ENCODE measurements around the gene S100A2. TPM values are rescaled to one million over a fixed set of nuclear protein-coding genes. Genes with fewer than 3 reads are reported as not detected.
"Not testable (repeated sequence)": the region's sequence is repeated elsewhere in the genome, so short reads cannot be mapped to it uniquely, and the experiment has no call there.

Gene S100A2
- polyA plus RNA-seq, 2 of the 4 experiments (the other 2 are of a cell fraction) = 5.1 to 15.9 TPM

DNA sequence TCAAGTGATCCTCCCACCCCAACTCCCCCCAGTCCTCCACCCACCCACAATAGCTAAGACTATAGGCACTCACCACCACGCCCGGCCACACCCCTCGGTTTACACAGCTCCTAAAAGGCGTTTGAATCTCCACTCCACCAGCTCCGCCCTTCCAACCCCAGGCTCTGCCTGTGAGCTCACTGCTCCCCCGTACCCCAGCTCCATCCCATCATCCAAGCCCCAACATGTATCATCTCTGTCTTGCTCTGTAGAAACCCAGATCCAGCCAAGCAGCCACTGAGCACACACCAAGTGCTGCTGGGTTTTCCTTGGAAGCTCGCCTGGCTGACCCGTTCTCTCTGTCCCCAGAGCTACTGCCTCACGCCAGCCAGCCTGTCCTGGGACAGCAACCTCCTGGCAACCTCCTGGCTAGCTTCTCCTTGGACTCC, 12.0 kb upstream of the S100A2 start:
- TF ChIP-seq RNF2 (IDR thresholded peaks at IDR 0.05; ENCODE audit: borderline replicate concordance, low read depth) (no peak), CBX8 (IDR thresholded peaks at IDR 0.05) (no peak), PHF8 (IDR thresholded peaks at IDR 0.05; ENCODE audit: borderline replicate concordance, low read depth) (no peak), NFE2L2 (conservative IDR thresholded peaks at IDR 0.05; ENCODE audit: low read length) (no peak)
- peak; percentile 31 to 66; a peak in 3 of 6 replicates for ATAC-seq

GRCh38 chr1:153577138-153577537, 11.5 kb upstream of the S100A2 start:
- H3K27ac ChIP-seq = peak overlapping the region in 1 of 2 experiments; percentile 69; a peak in 2 of 6 replicates

More for the DNA sequence above, 12.0 kb upstream of the S100A2 start:
- H3K27ac ChIP-seq = peak overlapping the region in 1 of 2 experiments; percentile 69; a peak in 3 of 6 replicates
- no peak overlapping the region for H3K4me3 ChIP-seq
- DNase-seq (ENCODE audit: low read depth in 1 of 2, low spot score in 1 of 2) (no peak), FAIRE-seq (no peak)
- WGBS (ENCODE audit: missing lambda C conversion rate) = 47% methylated on average over 9 of the region's 9 CpGs
- peak overlapping the region; percentile 48 for H3K4me2 ChIP-seq
- H3K4me1 ChIP-seq = peaks cover 26% of the 10 kb centered on the region
- ChIA-PET POLR2A (interaction anchor here (0.7 to 1.3 kb wide), 5 partner anchors 8 to 413 kb away, joined by 3 to 6 read pairs (median 4); partner anchors contain the start of gene CHTOP), CTCF (interaction anchor here (0.6 to 4.3 kb wide), 16 partner anchors 9 to 409 kb away, joined by 3 to 29 read pairs (median 3); partner anchors contain the start of genes RAB13, S100A1, S100A13 and S100A6)
- H3K9me3 ChIP-seq = no peaks in the 10 kb centered on the region

GRCh38 chr1:153575497-153575896, 9.9 kb upstream of the S100A2 start:
- WGBS (ENCODE audit: missing lambda C conversion rate) = 88% methylated on average over 10 of the region's 10 CpGs
- DNase-seq (ENCODE audit: low read depth in 1 of 2, low spot score in 1 of 2) = not testable (repeated sequence)

More at GRCh38 chr1:153577138-153577537, 11.5 kb upstream of the S100A2 start:
- WGBS (ENCODE audit: missing lambda C conversion rate) = 65% methylated on average over 4 of the region's 4 CpGs
- no peaks in the 10 kb centered on the region for H3K9me3 ChIP-seq
- peaks cover 27% of the 10 kb centered on the region for H3K4me1 ChIP-seq
- ATAC-seq (no peak), FAIRE-seq (no peak), DNase-seq (ENCODE audit: low read depth in 1 of 2, low spot score in 1 of 2) (no peak)
- H3K4me3 ChIP-seq = no peak overlapping the region
- ChIA-PET CTCF (interaction anchor here (0.6 to 4.3 kb wide), 15 partner anchors 8 to 410 kb away, joined by 3 to 29 read pairs (median 4); partner anchors contain the start of genes RAB13, S100A1, S100A13 and S100A6), POLR2A (interaction anchor here (0.8 to 1.3 kb wide), 3 partner anchors 57 to 413 kb away, joined by 3 to 6 read pairs (median 5); partner anchors contain the start of gene CHTOP)
- TF ChIP-seq POLR2A (IDR thresholded peaks at IDR 0.05; ENCODE audit: low read length) = no peak
- TF ChIP-seq, protein P1, sequence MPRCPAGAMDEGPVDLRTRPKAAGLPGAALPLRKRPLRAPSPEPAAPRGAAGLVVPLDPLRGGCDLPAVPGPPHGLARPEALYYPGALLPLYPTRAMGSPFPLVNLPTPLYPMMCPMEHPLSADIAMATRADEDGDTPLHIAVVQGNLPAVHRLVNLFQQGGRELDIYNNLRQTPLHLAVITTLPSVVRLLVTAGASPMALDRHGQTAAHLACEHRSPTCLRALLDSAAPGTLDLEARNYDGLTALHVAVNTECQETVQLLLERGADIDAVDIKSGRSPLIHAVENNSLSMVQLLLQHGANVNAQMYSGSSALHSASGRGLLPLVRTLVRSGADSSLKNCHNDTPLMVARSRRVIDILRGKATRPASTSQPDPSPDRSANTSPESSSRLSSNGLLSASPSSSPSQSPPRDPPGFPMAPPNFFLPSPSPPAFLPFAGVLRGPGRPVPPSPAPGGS (IDR thresholded peaks at IDR 0.05) = no peak
- TF ChIP-seq JUNB (IDR thresholded peaks at IDR 0.05) = no peak
- no peak for TF ChIP-seq PHF8 (IDR thresholded peaks at IDR 0.05; ENCODE audit: borderline replicate concordance, low read depth)
- TF ChIP-seq CBX8 (IDR thresholded peaks at IDR 0.05) = no peak
- TF ChIP-seq, protein P2, sequence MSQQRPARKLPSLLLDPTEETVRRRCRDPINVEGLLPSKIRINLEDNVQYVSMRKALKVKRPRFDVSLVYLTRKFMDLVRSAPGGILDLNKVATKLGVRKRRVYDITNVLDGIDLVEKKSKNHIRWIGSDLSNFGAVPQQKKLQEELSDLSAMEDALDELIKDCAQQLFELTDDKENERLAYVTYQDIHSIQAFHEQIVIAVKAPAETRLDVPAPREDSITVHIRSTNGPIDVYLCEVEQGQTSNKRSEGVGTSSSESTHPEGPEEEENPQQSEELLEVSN (IDR thresholded peaks at IDR 0.05; ENCODE audit: borderline replicate concordance, low read depth) = no peak
- no peak for TF ChIP-seq HEYL (CRISPR knock-in tag; IDR thresholded peaks at IDR 0.05)
- H3K4me2 ChIP-seq = peak overlapping the region; percentile 48

GRCh38 chr1:153575081-153575491, 9.4 kb upstream of the S100A2 start:
- WGBS (ENCODE audit: missing lambda C conversion rate) = 90% methylated on average over 5 of the region's 35 CpGs
- not testable (repeated sequence) for ATAC-seq, FAIRE-seq

More at GRCh38 chr1:153575497-153575896, 9.9 kb upstream of the S100A2 start:
- H3K4me1 ChIP-seq = peaks cover 27% of the 10 kb centered on the region
- POLR2A ChIA-PET, H3K27ac ChIP-seq, H3K4me3 ChIP-seq, FAIRE-seq, ATAC-seq, H3K9me3 ChIP-seq, H3K4me2 ChIP-seq: not testable (repeated sequence)
- CTCF ChIA-PET = interaction anchor here (0.8 to 4.3 kb wide), 7 partner anchors 15 to 103 kb away, joined by 3 to 29 read pairs (median 4); partner anchors contain the start of genes ILF2, NPR1, S100A1 and S100A13

GRCh38 chr1:153573351-153573750, 7.7 kb upstream of the S100A2 start:
- H3K4me3 ChIP-seq = no peak overlapping the region
- FAIRE-seq = no peak
- H3K4me2 ChIP-seq = no peak overlapping the region
- no peak for DNase-seq (ENCODE audit: low read depth in 1 of 2, low spot score in 1 of 2)
- H3K4me1 ChIP-seq = peaks cover 27% of the 10 kb centered on the region
- H3K27ac ChIP-seq = no peak overlapping the region
- 75% methylated on average over 3 of the region's 3 CpGs for WGBS (ENCODE audit: missing lambda C conversion rate)
- no peak for ATAC-seq
- POLR2A ChIA-PET = interaction anchor here (1.4 to 3.4 kb wide), 5 partner anchors 38 to 99 kb away, joined by 6 to 24 read pairs (median 12); partner anchors contain the start of genes CHTOP, S100A13 and S100A6
- CTCF ChIA-PET = interaction anchor here (0.6 to 7.5 kb wide), 38 partner anchors 8 to 413 kb away, joined by 3 to 471 read pairs (median 11); partner anchors contain the start of genes CHTOP, PGLYRP4, RAB13 and S100A1
- TF ChIP-seq HOXB13 (CRISPR knock-in tag; IDR thresholded peaks at IDR 0.05; ENCODE audit: low read depth) (no peak), ZFP36 (IDR thresholded peaks at IDR 0.05; ENCODE audit: borderline replicate concordance, partially characterized antibody) (no peak), NR3C1 (IDR thresholded peaks at IDR 0.05) (no peak), ZSCAN20 (CRISPR knock-in tag; IDR thresholded peaks at IDR 0.05) (no peak), JUN (IDR thresholded peaks at IDR 0.05) (no peak), HMGXB4 (CRISPR knock-in tag; IDR thresholded peaks at IDR 0.05; ENCODE audit: borderline replicate concordance) (no peak)
- TF ChIP-seq, protein P3, sequence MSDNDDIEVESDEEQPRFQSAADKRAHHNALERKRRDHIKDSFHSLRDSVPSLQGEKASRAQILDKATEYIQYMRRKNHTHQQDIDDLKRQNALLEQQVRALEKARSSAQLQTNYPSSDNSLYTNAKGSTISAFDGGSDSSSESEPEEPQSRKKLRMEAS (IDR thresholded peaks at IDR 0.05) = no peak
- H3K9me3 ChIP-seq = no peaks in the 10 kb centered on the region

More at GRCh38 chr1:153575081-153575491, 9.4 kb upstream of the S100A2 start:
- H3K4me2 ChIP-seq; H3K9me3 ChIP-seq; DNase-seq (ENCODE audit: low read depth in 1 of 2, low spot score in 1 of 2); H3K27ac ChIP-seq; H3K4me3 ChIP-seq; POLR2A ChIA-PET: not testable (repeated sequence)
- H3K4me1 ChIP-seq = peaks cover 27% of the 10 kb centered on the region
- CTCF ChIA-PET = interaction anchor here (3.2 to 4.3 kb wide), 2 partner anchors 41 to 52 kb away, joined by 28 to 29 read pairs; partner anchors contain the start of genes S100A1, S100A13 and S100A6

Measured in A549 (cell line).